ENCODE data around the gene PAXX.
"Not testable (repeated sequence)": the region's sequence is repeated elsewhere in the genome, so short reads cannot be mapped to it uniquely, and the experiment has no call there.

The PAXX gene

GRCh38 chr9:136996361-136997292 is 4.4 kb downstream of the PAXX start, which contains the start of gene CLIC3:
TSS of gene CLIC3 (minus strand) at chr9:136996568. CDS start at chr9:136996543, 25 bp downstream.
- Histone ChIP-seq H3K4me3 (ENCODE audit: low read length) (peak within 1 kb of the TSS; percentile 43), H3K27ac (ENCODE audit: low read depth, low read length) (no peak within 1 kb of the TSS), H3K36me3 (ENCODE audit: control insufficient read depth, insufficient read depth, low read length) (no peaks in the 10 kb centered on the region), H3K4me1 (ENCODE audit: control insufficient read depth, insufficient read depth, low read length) (peaks cover 3% of the 10 kb centered on the region), H3K9ac (ENCODE audit: low read length) (no peak within 1 kb of the TSS), H3K27me3 (ENCODE audit: control insufficient read depth, insufficient read depth, low read length) (peaks cover 3% of the 10 kb centered on the region)

GRCh38 chr9:136997371-136997770 is 5.1 kb downstream of the PAXX start:
- no peak overlapping the region for H3K27ac ChIP-seq (ENCODE audit: low read depth, low read length)
- peaks cover 3% of the 10 kb centered on the region for H3K4me1 ChIP-seq (ENCODE audit: control insufficient read depth, insufficient read depth, low read length)
- H3K4me3 ChIP-seq (ENCODE audit: low read length), result no peak overlapping the region
- H3K36me3 ChIP-seq (ENCODE audit: control insufficient read depth, insufficient read depth, low read length), result no peaks in the 10 kb centered on the region
- H3K27me3 ChIP-seq (ENCODE audit: control insufficient read depth, insufficient read depth, low read length), result peaks cover 3% of the 10 kb centered on the region
- no peak overlapping the region for H3K9ac ChIP-seq (ENCODE audit: low read length)

GRCh38 chr9:136997830-136998234 is 5.6 kb downstream of the PAXX start:
- H3K27ac ChIP-seq (ENCODE audit: low read depth, low read length), result no peak overlapping the region
- peaks cover 3% of the 10 kb centered on the region for H3K27me3 ChIP-seq (ENCODE audit: control insufficient read depth, insufficient read depth, low read length)
- H3K36me3 ChIP-seq (ENCODE audit: control insufficient read depth, insufficient read depth, low read length), result no peaks in the 10 kb centered on the region
- H3K4me3 ChIP-seq (ENCODE audit: low read length), result no peak overlapping the region
- no peak overlapping the region for H3K9ac ChIP-seq (ENCODE audit: low read length)
- peaks cover 2% of the 10 kb centered on the region for H3K4me1 ChIP-seq (ENCODE audit: control insufficient read depth, insufficient read depth, low read length)

- Histone ChIP-seq H3K36me3 (ENCODE audit: control insufficient read depth, insufficient read depth, low read length) (no peaks in the 10 kb centered on the region), H3K4me1 (ENCODE audit: control insufficient read depth, insufficient read depth, low read length) (no peaks in the 10 kb centered on the region), H3K27ac (ENCODE audit: low read depth, low read length) (no peak overlapping the region), H3K4me3 (ENCODE audit: low read length) (no peak overlapping the region), H3K9ac (ENCODE audit: low read length) (no peak overlapping the region), H3K27me3 (ENCODE audit: control insufficient read depth, insufficient read depth, low read length) (peaks cover 3% of the 10 kb centered on the region)
These were observed 8.1 kb downstream of the PAXX start for GRCh38 chr9:137000177-137000930.

- no peak overlapping the region for H3K4me3 ChIP-seq (ENCODE audit: low read length)
- H3K27ac ChIP-seq (ENCODE audit: low read depth, low read length), result no peak overlapping the region
- H3K27me3 ChIP-seq (ENCODE audit: control insufficient read depth, insufficient read depth, low read length), result no peaks in the 10 kb centered on the region
- no peaks in the 10 kb centered on the region for H3K4me1 ChIP-seq (ENCODE audit: control insufficient read depth, insufficient read depth, low read length)
- H3K9ac ChIP-seq (ENCODE audit: low read length), result no peak overlapping the region
- no peaks in the 10 kb centered on the region for H3K36me3 ChIP-seq (ENCODE audit: control insufficient read depth, insufficient read depth, low read length)
These were observed 9.8 kb downstream of the PAXX start for GRCh38 chr9:137001857-137002645.

GRCh38 chr9:137002646-137003041 is 10.4 kb downstream of the PAXX start:
- Histone ChIP-seq H3K27me3 (ENCODE audit: control insufficient read depth, insufficient read depth, low read length) (no peaks in the 10 kb centered on the region), H3K4me1 (ENCODE audit: control insufficient read depth, insufficient read depth, low read length) (no peaks in the 10 kb centered on the region), H3K36me3 (ENCODE audit: control insufficient read depth, insufficient read depth, low read length) (no peaks in the 10 kb centered on the region), H3K9ac (ENCODE audit: low read length) (no peak overlapping the region), H3K4me3 (ENCODE audit: low read length) (no peak overlapping the region), H3K27ac (ENCODE audit: low read depth, low read length) (no peak overlapping the region)

- not testable (repeated sequence) for H3K4me3 ChIP-seq (ENCODE audit: low read length); H3K4me1 ChIP-seq (ENCODE audit: control insufficient read depth, insufficient read depth, low read length); H3K9ac ChIP-seq (ENCODE audit: low read length); H3K27me3 ChIP-seq (ENCODE audit: control insufficient read depth, insufficient read depth, low read length); H3K27ac ChIP-seq (ENCODE audit: low read depth, low read length); H3K36me3 ChIP-seq (ENCODE audit: control insufficient read depth, insufficient read depth, low read length)
These were observed 12.1 kb downstream of the PAXX start for GRCh38 chr9:137004285-137004684.

- Histone ChIP-seq H3K27me3 (ENCODE audit: control insufficient read depth, insufficient read depth, low read length) (no peaks in the 10 kb centered on the region), H3K27ac (ENCODE audit: low read depth, low read length) (no peak overlapping the region), H3K4me3 (ENCODE audit: low read length) (no peak overlapping the region), H3K36me3 (ENCODE audit: control insufficient read depth, insufficient read depth, low read length) (no peaks in the 10 kb centered on the region), H3K9ac (ENCODE audit: low read length) (no peak overlapping the region), H3K4me1 (ENCODE audit: control insufficient read depth, insufficient read depth, low read length) (no peaks in the 10 kb centered on the region)
These were observed 14.1 kb downstream of the PAXX start for GRCh38 chr9:137006116-137007003.

- Histone ChIP-seq H3K27me3 (ENCODE audit: control insufficient read depth, insufficient read depth, low read length) (no peaks in the 10 kb centered on the region), H3K36me3 (ENCODE audit: control insufficient read depth, insufficient read depth, low read length) (no peaks in the 10 kb centered on the region), H3K4me3 (ENCODE audit: low read length) (no peak overlapping the region), H3K27ac (ENCODE audit: low read depth, low read length) (no peak overlapping the region), H3K4me1 (ENCODE audit: control insufficient read depth, insufficient read depth, low read length) (no peaks in the 10 kb centered on the region), H3K9ac (ENCODE audit: low read length) (no peak overlapping the region)
These were observed 15.0 kb downstream of the PAXX start for GRCh38 chr9:137007108-137007815.

- H3K4me3 ChIP-seq (ENCODE audit: low read length), result no peak overlapping the region
These were observed 15.6 kb downstream of the PAXX start for GRCh38 chr9:137007816-137008270.

GRCh38 chr9:137008312-137008711 is 16.1 kb downstream of the PAXX start:
- Histone ChIP-seq H3K9ac (ENCODE audit: low read length) (no peak overlapping the region), H3K27ac (ENCODE audit: low read depth, low read length) (no peak overlapping the region), H3K27me3 (ENCODE audit: control insufficient read depth, insufficient read depth, low read length) (no peaks in the 10 kb centered on the region), H3K36me3 (ENCODE audit: control insufficient read depth, insufficient read depth, low read length) (no peaks in the 10 kb centered on the region), H3K4me1 (ENCODE audit: control insufficient read depth, insufficient read depth, low read length) (no peaks in the 10 kb centered on the region), H3K4me3 (ENCODE audit: low read length) (no peak overlapping the region)

More at GRCh38 chr9:137007816-137008270, 15.6 kb downstream of the PAXX start:
- no peaks in the 10 kb centered on the region for H3K36me3 ChIP-seq (ENCODE audit: control insufficient read depth, insufficient read depth, low read length)
- H3K27ac ChIP-seq (ENCODE audit: low read depth, low read length), result no peak overlapping the region
- no peak overlapping the region for H3K9ac ChIP-seq (ENCODE audit: low read length)
- no peaks in the 10 kb centered on the region for H3K4me1 ChIP-seq (ENCODE audit: control insufficient read depth, insufficient read depth, low read length)
- H3K27me3 ChIP-seq (ENCODE audit: control insufficient read depth, insufficient read depth, low read length), result no peaks in the 10 kb centered on the region
